Upper lobe of right lung (tissue), 1 donor: ENCODE results near the gene SAYSD1. TPM values are rescaled to one million over a fixed set of nuclear protein-coding genes. Genes with fewer than 3 reads are reported as not detected.

Source experiments
- ATAC-seq: fragments of 200-7000 bp; cut with Tn5 transposase; one replicate; pipeline ENCODE4 v1.9.1; 2020; ENCODE audit warnings: mild to moderate bottlenecking, moderate library complexity
- DNase-seq: peaks from one replicate; pipeline ENCODE4 v3.0.0-alpha.2; 2020
- H3K27ac ChIP-seq: fragments of 200-600 bp; one replicate; pipeline ENCODE4 v1.8.0; 2022
- H3K27me3 ChIP-seq: fragments of 200-600 bp; one replicate; pipeline ENCODE4 v1.8.0; 2022; ENCODE audit warnings: mild to moderate bottlenecking
- H3K36me3 ChIP-seq: fragments of 200-600 bp; one replicate; pipeline ENCODE4 v1.8.0; 2022
- H3K4me1 ChIP-seq: fragments of 200-600 bp; one replicate; pipeline ENCODE4 v1.8.0; 2022
- H3K4me3 ChIP-seq: fragments of 200-600 bp; one replicate; pipeline ENCODE4 v1.8.0; 2022; ENCODE audit warnings: mild to moderate bottlenecking
- H3K9me3 ChIP-seq: fragments of 200-600 bp; one replicate; pipeline ENCODE4 v1.8.0; 2022
- intact Hi-C: fragments of 100-400 bp; cut with DNase I; formaldehyde crosslinking; loops from one replicate; pipeline ENCODE4 v1.11.0; 2022
- total RNA-seq: library from RNA; stranded (reverse); fragmentation: NEBNext Ultra II Directional; extraction: Animal tissue kit (Norgen Biotek cat#: 25700); gene quantifications from one replicate; pipeline ENCODE4 v1.2.1, GENCODE V29; 2021
- TF ChIP-seq, protein P1 (sequence below): fragments of 200-600 bp; IDR thresholded peaks from one replicate; pipeline ENCODE4 v1.8.0; 2022; ENCODE audit warnings: antibody characterized with exemption
- donor health status: DM: no; HTN: yes; CAD: no; lungs with severe emphysema.

Gene SAYSD1
- total RNA-seq, 1 donor from 2014 or later = 15.2 TPM

- H3K4me1 ChIP-seq = no peaks in the 10 kb centered on the region
- H3K36me3 ChIP-seq = no peaks in the 10 kb centered on the region
- DNase-seq (no peak), ATAC-seq (no peak)
- TF ChIP-seq, protein P1, sequence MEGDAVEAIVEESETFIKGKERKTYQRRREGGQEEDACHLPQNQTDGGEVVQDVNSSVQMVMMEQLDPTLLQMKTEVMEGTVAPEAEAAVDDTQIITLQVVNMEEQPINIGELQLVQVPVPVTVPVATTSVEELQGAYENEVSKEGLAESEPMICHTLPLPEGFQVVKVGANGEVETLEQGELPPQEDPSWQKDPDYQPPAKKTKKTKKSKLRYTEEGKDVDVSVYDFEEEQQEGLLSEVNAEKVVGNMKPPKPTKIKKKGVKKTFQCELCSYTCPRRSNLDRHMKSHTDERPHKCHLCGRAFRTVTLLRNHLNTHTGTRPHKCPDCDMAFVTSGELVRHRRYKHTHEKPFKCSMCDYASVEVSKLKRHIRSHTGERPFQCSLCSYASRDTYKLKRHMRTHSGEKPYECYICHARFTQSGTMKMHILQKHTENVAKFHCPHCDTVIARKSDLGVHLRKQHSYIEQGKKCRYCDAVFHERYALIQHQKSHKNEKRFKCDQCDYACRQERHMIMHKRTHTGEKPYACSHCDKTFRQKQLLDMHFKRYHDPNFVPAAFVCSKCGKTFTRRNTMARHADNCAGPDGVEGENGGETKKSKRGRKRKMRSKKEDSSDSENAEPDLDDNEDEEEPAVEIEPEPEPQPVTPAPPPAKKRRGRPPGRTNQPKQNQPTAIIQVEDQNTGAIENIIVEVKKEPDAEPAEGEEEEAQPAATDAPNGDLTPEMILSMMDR = no peak
- H3K9me3 ChIP-seq = no peaks in the 10 kb centered on the region
- H3K27ac ChIP-seq = no peak overlapping the region
- H3K4me3 ChIP-seq = no peak overlapping the region
- H3K27me3 ChIP-seq = no peaks in the 10 kb centered on the region
- intact Hi-C loops = no loop called here
These were observed 27.8 kb downstream of the SAYSD1 start for GRCh38 chr6:39087197-39087596.

DNA sequence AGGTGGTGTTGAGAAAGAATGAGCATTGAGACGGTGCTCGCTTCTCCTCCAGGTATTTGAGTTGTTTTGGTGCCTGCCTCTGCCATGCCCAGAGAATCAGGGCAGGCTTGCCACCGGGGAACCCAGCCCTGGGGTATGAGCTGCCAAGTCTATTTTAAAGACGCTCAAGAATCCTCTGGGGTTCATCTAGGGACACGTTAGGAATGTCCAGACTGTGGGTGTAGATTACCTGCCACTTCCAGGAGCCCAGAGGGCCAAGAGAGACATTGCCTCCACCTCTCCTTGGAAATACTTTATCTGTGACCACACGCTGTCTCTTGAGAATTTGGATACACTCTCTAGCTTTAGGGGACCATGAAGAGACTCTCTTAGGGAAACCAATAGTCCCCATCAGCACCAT, 28.3 kb downstream of the SAYSD1 start:
- H3K27ac ChIP-seq = no peak overlapping the region
- H3K4me3 ChIP-seq = no peak overlapping the region
- intact Hi-C loops = no loop called here
- no peaks in the 10 kb centered on the region for H3K27me3 ChIP-seq
- TF ChIP-seq, protein P1 = no peak
- DNase-seq (no peak), ATAC-seq (no peak)
- H3K36me3 ChIP-seq = no peaks in the 10 kb centered on the region
- no peaks in the 10 kb centered on the region for H3K4me1 ChIP-seq
- H3K9me3 ChIP-seq = no peaks in the 10 kb centered on the region

- Histone ChIP-seq H3K4me1 (no peaks in the 10 kb centered on the region), H3K9me3 (no peaks in the 10 kb centered on the region), H3K4me3 (no peak overlapping the region), H3K36me3 (no peaks in the 10 kb centered on the region), H3K27me3 (no peaks in the 10 kb centered on the region), H3K27ac (no peak overlapping the region)
- intact Hi-C loops = no loop called here
- DNase-seq = no peak
- TF ChIP-seq, protein P1 = no peak
- no peak for ATAC-seq
These were observed 28.7 kb downstream of the SAYSD1 start for GRCh38 chr6:39086294-39086693.

DNA sequence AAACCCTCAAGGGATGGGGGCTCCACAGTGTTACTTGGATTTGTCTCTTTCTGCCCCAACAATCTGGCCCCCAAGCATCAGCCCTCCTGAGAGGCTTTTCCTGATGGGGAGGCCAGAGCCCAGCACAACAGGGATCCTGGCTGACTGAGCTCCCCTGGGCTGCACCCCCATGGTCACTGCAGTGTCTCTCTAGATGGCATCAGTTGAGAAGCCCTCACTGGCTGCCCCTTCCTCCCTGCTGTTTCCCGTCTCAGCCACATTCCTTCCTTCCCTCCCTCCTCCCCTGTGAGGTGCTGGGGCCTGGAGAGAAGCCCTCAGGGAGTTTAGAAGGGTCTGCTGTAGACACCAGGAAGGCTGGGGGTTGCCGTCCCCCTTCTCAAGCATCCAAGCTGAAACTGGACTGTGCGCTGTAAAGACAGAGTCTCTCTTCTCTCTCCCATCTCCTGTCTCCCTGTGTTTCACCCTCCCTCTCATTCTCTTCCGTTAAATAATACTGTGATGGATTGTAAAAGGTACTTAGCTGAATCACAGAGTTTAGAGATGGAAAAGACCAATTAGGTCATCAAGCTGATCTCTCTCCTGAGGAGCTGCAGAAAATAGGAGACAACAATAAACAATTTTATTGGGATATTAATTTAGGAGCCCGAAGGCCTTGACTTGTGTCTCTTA, 29.7 kb downstream of the SAYSD1 start:
- intact Hi-C loops = no loop called here
- no peak for DNase-seq
- no peak for ATAC-seq
- no peak overlapping the region for H3K4me3 ChIP-seq
- H3K9me3 ChIP-seq = no peaks in the 10 kb centered on the region
- H3K4me1 ChIP-seq = no peaks in the 10 kb centered on the region
- H3K27me3 ChIP-seq = no peaks in the 10 kb centered on the region
- TF ChIP-seq, protein P1 = no peak
- H3K36me3 ChIP-seq = no peaks in the 10 kb centered on the region
- no peak overlapping the region for H3K27ac ChIP-seq

- Histone ChIP-seq H3K4me1 (no peaks in the 10 kb centered on the region), H3K27me3 (no peaks in the 10 kb centered on the region), H3K9me3 (no peaks in the 10 kb centered on the region), H3K36me3 (no peaks in the 10 kb centered on the region), H3K4me3 (no peak overlapping the region), H3K27ac (no peak overlapping the region)
- intact Hi-C loops = no loop called here
- ATAC-seq (no peak), DNase-seq (no peak)
- TF ChIP-seq, protein P1 = no peak
These were observed 30.5 kb downstream of the SAYSD1 start for GRCh38 chr6:39084506-39084905.

GRCh38 chr6:39083231-39083634, 31.8 kb downstream of the SAYSD1 start:
- H3K4me1 ChIP-seq = no peaks in the 10 kb centered on the region
- ATAC-seq (no peak), DNase-seq (no peak)
- H3K36me3 ChIP-seq = no peaks in the 10 kb centered on the region
- no peaks in the 10 kb centered on the region for H3K9me3 ChIP-seq
- no peak overlapping the region for H3K27ac ChIP-seq
- TF ChIP-seq, protein P1 = no peak
- no peaks in the 10 kb centered on the region for H3K27me3 ChIP-seq
- intact Hi-C loops = no loop called here
- H3K4me3 ChIP-seq = no peak overlapping the region
